A673 (cell line): ENCODE measurements around the gene GPR21. TPM values are rescaled to one million over a fixed set of nuclear protein-coding genes. Genes with fewer than 3 reads are reported as not detected.

Experiments
- BruUV-seq: library from RNA; stranded (reverse); fragments of 400-500 nt; replicated peaks from 2 replicates; lab custom pipeline; 2021; lab: Mats Ljungman, UMichigan
- CTCF ChIA-PET: fragments of 300-600 bp; sonication (Branson Sonifier 250); formaldehyde crosslinking; loops from one replicate; lab custom pipeline; 2022; ENCODE audit warnings: antibody characterized with exemption; lab: Charles Lee
- POLR2A ChIA-PET: fragments of 300-600 bp; sonication (Branson Sonifier 250); formaldehyde crosslinking; loops from one replicate; lab custom pipeline; 2022; ENCODE audit warnings: antibody characterized with exemption; ENCODE audit not compliant: low non-redundant PET; lab: Charles Lee
- DNase-seq: peaks from one replicate; pipeline ENCODE4 v3.0.0-alpha.2; 2015; ENCODE audit warnings: low spot score
- H3K27ac ChIP-seq: fragments of 200-600 bp; sonication (generic); 2 replicates; pipeline ENCODE4 v1.5.1; 2016; ENCODE audit warnings: mixed run types, low read depth, mild to moderate bottlenecking, mixed read lengths, antibody characterized with exemption, low read length; ENCODE audit not compliant: poor library complexity, severe bottlenecking
- H3K27me3 ChIP-seq: fragments of 200-600 bp; sonication (generic); replicated peaks from 2 replicates; pipeline ENCODE4 v1.6.1; 2017; ENCODE audit warnings: mixed run types, low read depth, mild to moderate bottlenecking, mixed read lengths, antibody characterized with exemption, low read length; ENCODE audit not compliant: insufficient read depth, poor library complexity
- H3K36me3 ChIP-seq: fragments of 200-600 bp; sonication (generic); 2 replicates; pipeline ENCODE4 v1.6.1; 2016; ENCODE audit warnings: mixed run types, mild to moderate bottlenecking, mixed read lengths, antibody characterized with exemption, low read length; ENCODE audit not compliant: insufficient read depth, poor library complexity, severe bottlenecking
- H3K4me1 ChIP-seq: fragments of 200-600 bp; sonication (generic); 2 replicates; pipeline ENCODE4 v1.6.1; 2017; ENCODE audit warnings: mixed run types, mild to moderate bottlenecking, mixed read lengths, antibody characterized with exemption, low read length; ENCODE audit not compliant: insufficient read depth, poor library complexity, severe bottlenecking
- H3K4me3 ChIP-seq: fragments of 200-600 bp; sonication (generic); 2 replicates; pipeline ENCODE4 v1.5.1; 2016; ENCODE audit warnings: low read depth, mixed run types, mild to moderate bottlenecking, mixed read lengths, low read length; ENCODE audit not compliant: poor library complexity, severe bottlenecking
- H3K9me3 ChIP-seq: fragments of 200-600 bp; sonication (generic); 2 replicates; pipeline ENCODE4 v1.6.1; 2016; ENCODE audit warnings: mixed run types, low read depth, mild to moderate bottlenecking, mixed read lengths, antibody characterized with exemption, low read length; ENCODE audit not compliant: poor library complexity, severe bottlenecking
- CTCF ChIP-seq: fragments of 300-800, 200-600 bp; sonication (generic); conservative IDR thresholded peaks from 2 replicates; pipeline ENCODE4 v1.5.1; 2017; ENCODE audit warnings: low read depth, mild to moderate bottlenecking, antibody characterized with exemption, low read length, moderate library complexity, mixed read lengths
- EZH2 ChIP-seq: fragments of 200-600 bp; sonication (generic); IDR thresholded peaks from 2 replicates; pipeline ENCODE4 v1.6.1; 2017; ENCODE audit warnings: borderline replicate concordance, low read depth, mild to moderate bottlenecking, mixed read lengths, antibody characterized with exemption, low read length; ENCODE audit not compliant: poor library complexity, severe bottlenecking
- intact Hi-C: fragments of 100-400 bp; cut with micrococcal nuclease; formaldehyde crosslinking; loops from one replicate; pipeline ENCODE4 v1.10.0; 2022; ENCODE audit not compliant: unreplicated experiment
- total RNA-seq: library from RNA; stranded (reverse); gene quantifications from 2 replicates; pipeline ENCODE4 v1.2.3, GENCODE V29; 2021

GPR21 gene
- total RNA-seq, 1 experiment from 2014 or later = not detected

DNA sequence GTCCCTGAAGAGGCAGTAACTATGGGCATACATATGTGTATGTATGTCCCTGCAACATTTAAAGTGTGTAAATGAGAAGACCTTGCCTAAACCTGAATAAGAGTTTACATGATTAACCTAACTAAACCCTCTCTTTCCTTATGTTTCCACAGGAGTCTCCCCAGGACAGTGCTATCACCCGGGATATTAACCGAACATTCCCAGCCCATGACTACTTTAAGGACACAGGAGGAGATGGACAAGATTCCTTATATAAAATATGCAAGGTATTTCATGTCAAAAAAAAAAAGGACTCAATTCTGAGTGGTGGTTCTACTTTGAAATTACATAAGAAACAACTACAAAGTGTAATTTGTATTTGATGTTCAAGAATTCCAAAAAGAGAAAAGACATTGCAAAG lies 31.7 kb downstream of the GPR21 start:
- Histone ChIP-seq H3K4me1 (peaks cover 12% of the 10 kb centered on the region), H3K27me3 (no peaks in the 10 kb centered on the region), H3K27ac (no peak overlapping the region), H3K36me3 (peaks cover 32% of the 10 kb centered on the region), H3K9me3 (no peaks in the 10 kb centered on the region), H3K4me3 (no peak overlapping the region)
- no TSS peak for BruUV-seq
- no peak for TF ChIP-seq CTCF
- TF ChIP-seq EZH2 = no peak
- no peak for DNase-seq
- intact Hi-C loops = no loop called here
- ChIA-PET POLR2A (no interaction called here), CTCF (no interaction called here)

DNA sequence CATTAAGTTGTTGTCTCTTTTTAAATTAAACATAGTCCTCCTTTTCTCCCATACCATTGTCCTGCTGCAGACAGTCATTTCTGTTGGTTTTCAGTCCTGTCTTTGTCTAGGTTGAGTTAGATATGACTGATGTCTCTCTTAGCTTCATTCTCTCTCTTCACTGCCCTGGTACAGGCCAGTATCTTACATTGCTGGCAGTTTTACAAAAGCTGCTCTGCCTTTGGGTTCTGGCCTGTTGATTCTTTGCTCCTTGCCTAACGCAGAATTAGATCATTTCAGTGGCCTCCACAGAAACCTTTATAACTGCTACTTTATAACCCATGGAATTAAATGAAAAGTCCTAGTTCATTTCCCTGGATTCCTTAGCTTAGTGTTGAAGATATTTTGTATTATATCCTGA lies 33.7 kb downstream of the GPR21 start:
- ChIA-PET POLR2A (no interaction called here), CTCF (no interaction called here)
- no peak for TF ChIP-seq CTCF
- TF ChIP-seq EZH2 = no peak
- Histone ChIP-seq H3K4me1 (peaks cover 13% of the 10 kb centered on the region), H3K27me3 (no peaks in the 10 kb centered on the region), H3K4me3 (no peak overlapping the region), H3K9me3 (no peaks in the 10 kb centered on the region), H3K36me3 (peaks cover 44% of the 10 kb centered on the region), H3K27ac (no peak overlapping the region)
- BruUV-seq = no TSS peak
- no peak for DNase-seq
- intact Hi-C loops = no loop called here

DNA sequence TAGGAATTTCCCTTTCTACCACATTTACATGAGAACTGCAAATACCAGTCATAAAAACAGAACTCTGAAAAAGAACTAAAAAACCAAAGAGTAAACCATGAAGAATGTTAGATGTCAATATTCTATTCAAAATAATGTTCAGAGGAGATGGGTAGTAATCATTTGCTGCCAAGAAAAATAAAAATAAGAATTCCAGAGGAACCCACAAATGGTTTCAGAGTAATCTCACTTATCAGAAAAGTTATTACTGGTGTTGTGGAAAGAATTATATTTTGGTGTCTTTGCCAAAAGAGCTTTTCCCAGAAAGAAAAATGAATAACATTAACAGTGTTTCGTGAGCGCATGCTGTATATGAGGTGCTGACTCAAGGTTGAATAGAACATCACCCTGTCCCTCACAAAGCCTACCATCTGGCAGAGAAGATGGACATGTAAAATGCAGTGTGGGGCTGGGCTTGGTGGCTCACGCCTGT lies 35.6 kb downstream of the GPR21 start:
- H3K27ac ChIP-seq = no peak overlapping the region
- no peaks in the 10 kb centered on the region for H3K9me3 ChIP-seq
- CTCF ChIA-PET = no interaction called here
- H3K36me3 ChIP-seq = peaks cover 40% of the 10 kb centered on the region
- BruUV-seq = no TSS peak
- H3K27me3 ChIP-seq = no peaks in the 10 kb centered on the region
- no peak for DNase-seq
- peaks cover 31% of the 10 kb centered on the region for H3K4me1 ChIP-seq
- POLR2A ChIA-PET = no interaction called here
- intact Hi-C loops = no loop called here
- no peak for TF ChIP-seq CTCF
- no peak for TF ChIP-seq EZH2
- no peak overlapping the region for H3K4me3 ChIP-seq
